Ovary (tissue), 9 donors: ENCODE measurements around the gene NEUROG3. TPM values are rescaled to one million over a fixed set of nuclear protein-coding genes. Genes with fewer than 3 reads are reported as not detected.

ENCODE experiments used
- DNase-seq, 5 donors: peaks; one replicate each; pipeline ENCODE4 v3.0.0-alpha.2; 2019 to 2020
- H3K27ac ChIP-seq, 2 donors: fragments of 200-600 bp; one replicate each; pipeline versions ENCODE4 v1.5.1 to v1.8.0; 2019 to 2022
- H3K27me3 ChIP-seq: fragments of 200-600 bp; one replicate; pipeline ENCODE4 v1.8.0; 2022
- H3K36me3 ChIP-seq: fragments of 200-600 bp; sonication (generic); one replicate; pipeline ENCODE4 v1.5.1; 2019
- H3K4me1 ChIP-seq: one replicate; pipeline ENCODE4 v1.8.1; 2013; ENCODE audit warnings: mild to moderate bottlenecking, moderate library complexity; ENCODE audit not compliant: insufficient read depth
- H3K4me3 ChIP-seq: fragments of 200-600 bp; sonication (generic); one replicate; pipeline ENCODE4 v1.5.1; 2017
- H3K9me3 ChIP-seq, 2 donors: fragments of 200-600 bp in 1 of 2; sonication (generic) in 1 of 2; one replicate each; pipeline versions ENCODE4 v1.5.1 to v1.8.1; 2013 to 2019; ENCODE audit warnings: mild to moderate bottlenecking in 1 of 2, moderate library complexity in 1 of 2
- CTCF ChIP-seq, 3 donors: fragments of 450-650 bp in 2 of 3; fragments of 200-600 bp in 1 of 3; IDR thresholded peaks; one replicate each; pipeline versions ENCODE4 v1.5.1 to v1.8.0; 2016 to 2022; ENCODE audit warnings: antibody characterized with exemption in 3 of 3, mild to moderate bottlenecking in 1 of 3
- EP300 ChIP-seq: sonication (generic); formaldehyde crosslinking; IDR thresholded peaks from one replicate; pipeline ENCODE4 v1.6.1; 2017; ENCODE audit warnings: antibody characterized with exemption
- POLR2A ChIP-seq: fragments of 450-650 bp; IDR thresholded peaks from one replicate; pipeline ENCODE4 v1.6.1; 2017; ENCODE audit warnings: antibody characterized with exemption, mild to moderate bottlenecking, moderate library complexity
- WGBS, 3 donors: extraction: QIAGEN DNeasy Blood & Tissue Kit in 1 of 3; methylation state at CpG; one replicate each; pipeline versions ENCODE4 v1.1.5 to v1.1.7; 2013 to 2017; 5-methylcytosine and 5-hydroxymethylcytosine counted together
- intact Hi-C, 4 donors: fragments of 100-400 bp; cut with DNase I; formaldehyde crosslinking; loops; one replicate each; pipeline versions ENCODE4 v1.11.0 to v1.15.1; 2022 to 2023
- polyA plus RNA-seq, 2 donors: library from polyadenylated mRNA; stranded (reverse); fragments of 200-250 nt in 1 of 2; fragments of 350-450 nt in 1 of 2; fragmentation: Illumina TruSeq in 1 of 2; extraction: RNeasy Lipid Tissue Mini Kit (QIAGEN cat#74804) in 1 of 2; gene quantifications; one replicate each; pipeline ENCODE4 v1.2.3, GENCODE V29; 2013 to 2014
- total RNA-seq, 7 donors: library from RNA; depleted of rRNA in 2 of 7; stranded (reverse); fragments of >200 nt in 2 of 7; fragmentation: NEBNext Ultra II Directional in 3 of 7; extraction: Animal tissue kit (Norgen Biotek cat#: 25700) in 3 of 7; gene quantifications; one replicate each; pipeline versions ENCODE4 v1.1.0 to v1.2.4, GENCODE V29; 2016 to 2023
- donor health status: DM: no; HTN: no; CAD: no; lungs with moderate emphysema.
- donor health status: DM: no; HTN: no; CAD: no.
- donor health status: Bipolar disorder and iron deficiency.
- donor health status: DM: yes; HTN: yes; CAD: no.
- donor health status: DM: no; HTN: no; CAD: no.
- donor health status: DM: yes; HTN: yes; CAD: no.

NEUROG3 gene
- total and polyA plus RNA-seq, 9 donors: not detected

- DNase-seq: no peak
- Histone ChIP-seq H3K4me1 (no peaks in the 10 kb centered on the region), H3K27me3 (no peaks in the 10 kb centered on the region), H3K36me3 (no peaks in the 10 kb centered on the region), H3K9me3 (no peaks in the 10 kb centered on the region), H3K4me3 (no peak overlapping the region), H3K27ac (no peak overlapping the region)
- intact Hi-C loops: no loop called here
- 69 to 79% (median 75%) methylated on average over 5 of the region's 5 CpGs for WGBS, 3 donors
- no peak for TF ChIP-seq CTCF (IDR thresholded peaks at IDR 0.05)
- TF ChIP-seq POLR2A: no peak
- no peak for TF ChIP-seq EP300
Measured at GRCh38 chr10:69600761-69601330, 27.6 kb upstream of the NEUROG3 start.

GRCh38 chr10:69588358-69588757 lies 15.1 kb upstream of the NEUROG3 start:
- DNase-seq: no peak
- Histone ChIP-seq H3K27ac (no peak overlapping the region), H3K27me3 (no peaks in the 10 kb centered on the region), H3K36me3 (no peaks in the 10 kb centered on the region), H3K4me1 (no peaks in the 10 kb centered on the region), H3K4me3 (no peak overlapping the region), H3K9me3 (peaks cover 0 to 3% of the 10 kb centered on the region in 2 donors)
- TF ChIP-seq CTCF (IDR thresholded peaks at IDR 0.05) (no peak), EP300 (no peak), POLR2A (no peak)
- intact Hi-C loops: no loop called here
- WGBS, 3 donors: 11 to 28% (median 18%) methylated on average over 3 of the region's 3 CpGs

GRCh38 chr10:69584624-69585023 lies 11.4 kb upstream of the NEUROG3 start:
- Histone ChIP-seq H3K27ac (no peak overlapping the region), H3K4me3 (no peak overlapping the region), H3K36me3 (no peaks in the 10 kb centered on the region), H3K9me3 (peaks cover 0 to 3% of the 10 kb centered on the region in 2 donors), H3K4me1 (no peaks in the 10 kb centered on the region), H3K27me3 (no peaks in the 10 kb centered on the region)
- TF ChIP-seq EP300: no peak
- no peak for TF ChIP-seq POLR2A
- no peak for TF ChIP-seq CTCF (IDR thresholded peaks at IDR 0.05)
- intact Hi-C loops: no loop called here
- 77 to 78% (median 78%) methylated on average over 3 of the region's 3 CpGs for WGBS, 3 donors
- DNase-seq: no peak

- peaks cover 0 to 3% of the 10 kb centered on the region in 2 donors for H3K9me3 ChIP-seq
- no peaks in the 10 kb centered on the region for H3K27me3 ChIP-seq
- DNase-seq: no peak
- no peaks in the 10 kb centered on the region for H3K4me1 ChIP-seq
- H3K27ac ChIP-seq: no peak overlapping the region
- 26 to 34% (median 30%) methylated on average over 2 of the region's 2 CpGs for WGBS, 3 donors
- no peaks in the 10 kb centered on the region for H3K36me3 ChIP-seq
- intact Hi-C loops: no loop called here
- no peak for TF ChIP-seq POLR2A
- TF ChIP-seq EP300: no peak
- no peak for TF ChIP-seq CTCF (IDR thresholded peaks at IDR 0.05)
- H3K4me3 ChIP-seq: no peak overlapping the region
Measured at GRCh38 chr10:69583106-69583505, 9.9 kb upstream of the NEUROG3 start.
